HG03025 (cell line): ENCODE data around the gene TGM4.
A peak's percentile ranks its signal among the peaks of the same experiment; 100 is the strongest.
"Not testable (repeated sequence)": the region's sequence is repeated elsewhere in the genome, so short reads cannot be mapped to it uniquely, and the experiment has no call there.

Experiments used
- ATAC-seq: cut with Tn5 transposase; IDR thresholded peaks from one replicate; pipeline ENCODE4 v1.9.1; 2021; ENCODE audit warnings: mild to moderate bottlenecking, moderate library complexity; ENCODE audit not compliant: unreplicated experiment, low FRiP score

The TGM4 gene

GRCh38 chr3:44874308-44874707 lies at the start of gene TGM4:
Gene TGM4, plus strand, starts transcription at chr3:44874608. Its CDS starts 71 bp downstream, at chr3:44874679.
- no peak for ATAC-seq

DNA sequence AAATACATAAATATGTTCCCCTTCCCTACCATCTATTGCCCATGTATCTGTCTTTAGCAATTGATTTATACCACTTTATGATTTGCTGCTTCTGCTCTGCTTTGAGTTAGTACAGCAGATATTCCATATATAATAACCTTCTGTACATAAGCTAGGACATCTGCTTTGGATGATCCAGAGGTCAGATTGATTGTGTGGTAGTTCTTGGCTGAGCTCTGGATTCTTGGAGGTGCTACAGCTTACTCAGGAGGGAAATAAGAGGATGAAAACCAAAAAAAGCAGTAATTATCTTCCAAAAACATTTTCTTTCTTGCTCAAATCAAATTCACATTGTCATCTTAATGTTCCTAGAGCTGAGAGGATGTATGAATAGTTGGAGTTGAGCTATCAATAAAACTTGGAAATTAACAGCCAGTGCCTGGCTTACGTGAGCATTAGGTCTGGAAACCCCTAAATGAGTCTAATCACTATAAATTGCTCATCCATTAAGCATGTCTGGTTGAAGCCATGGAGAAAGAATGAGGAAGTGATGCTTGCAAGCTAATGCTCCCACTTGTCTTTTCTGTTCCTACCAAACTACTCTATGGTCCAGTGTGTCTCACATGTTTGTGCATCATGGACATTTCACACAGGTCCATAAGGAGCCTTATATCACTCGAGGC lies 49.0 kb upstream of the TGM4 start:
- ATAC-seq, result no peak

GRCh38 chr3:44827196-44827595 lies 47.2 kb upstream of the TGM4 start:
- no peak for ATAC-seq

DNA sequence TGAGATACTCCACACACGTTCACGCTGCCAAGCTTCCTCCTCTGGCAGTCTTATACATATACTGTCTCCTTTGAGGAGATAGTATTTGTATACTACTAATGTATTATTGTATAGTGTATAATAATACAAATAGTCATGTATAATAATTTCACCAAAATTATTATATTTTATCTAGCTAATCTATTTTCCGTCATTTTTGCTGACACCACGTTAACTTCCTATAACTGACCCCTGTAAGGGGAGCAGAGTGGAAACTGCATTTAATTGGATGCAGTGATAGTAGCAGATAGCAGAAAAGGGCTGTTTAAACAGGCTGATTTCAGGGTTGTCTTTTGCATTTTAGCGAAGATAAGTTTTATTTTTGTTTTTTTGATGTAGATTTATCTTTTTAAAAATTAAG lies 43.2 kb upstream of the TGM4 start:
- no peak for ATAC-seq

DNA sequence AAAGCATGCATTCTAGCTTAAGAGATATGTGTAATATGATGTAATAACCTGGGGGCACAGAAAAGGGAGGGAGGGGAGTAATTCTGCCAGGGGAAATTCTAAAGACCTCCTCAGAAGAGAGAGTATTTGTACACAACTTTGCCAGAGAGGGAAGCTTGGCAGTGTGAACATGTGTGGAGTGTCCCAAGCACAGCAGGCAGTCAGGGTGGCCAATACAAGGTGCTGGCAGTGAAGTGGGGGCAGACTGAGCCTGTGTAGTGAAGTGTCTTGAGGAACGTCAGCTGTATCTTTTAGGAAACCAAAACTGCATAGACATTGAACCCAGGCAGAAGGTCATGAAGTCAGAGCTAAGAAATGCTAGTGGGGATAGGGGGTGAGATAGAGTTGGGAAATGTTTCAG lies 42.4 kb upstream of the TGM4 start:
- ATAC-seq, result no peak

DNA sequence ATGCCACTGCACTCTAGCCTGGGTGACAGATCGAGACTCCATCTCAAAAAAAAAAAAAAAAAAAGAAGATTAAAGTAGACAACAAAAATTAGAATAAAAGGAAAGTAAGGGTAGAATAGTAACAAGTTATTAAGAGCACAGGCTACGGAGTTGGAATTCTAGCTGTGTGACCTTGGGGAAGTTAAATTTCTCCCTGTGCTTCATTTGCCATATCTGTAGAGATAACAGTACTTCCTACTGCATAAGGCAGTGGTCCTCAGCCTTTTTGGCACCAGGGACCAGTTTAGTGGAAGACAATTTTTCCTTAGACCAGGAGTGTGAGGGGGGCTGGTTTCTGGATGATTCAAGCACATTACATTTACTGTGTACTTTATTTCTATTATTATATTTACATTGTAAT lies 41.4 kb upstream of the TGM4 start:
- no peak for ATAC-seq

GRCh38 chr3:44833394-44833793 lies 41.0 kb upstream of the TGM4 start:
- no peak for ATAC-seq

DNA sequence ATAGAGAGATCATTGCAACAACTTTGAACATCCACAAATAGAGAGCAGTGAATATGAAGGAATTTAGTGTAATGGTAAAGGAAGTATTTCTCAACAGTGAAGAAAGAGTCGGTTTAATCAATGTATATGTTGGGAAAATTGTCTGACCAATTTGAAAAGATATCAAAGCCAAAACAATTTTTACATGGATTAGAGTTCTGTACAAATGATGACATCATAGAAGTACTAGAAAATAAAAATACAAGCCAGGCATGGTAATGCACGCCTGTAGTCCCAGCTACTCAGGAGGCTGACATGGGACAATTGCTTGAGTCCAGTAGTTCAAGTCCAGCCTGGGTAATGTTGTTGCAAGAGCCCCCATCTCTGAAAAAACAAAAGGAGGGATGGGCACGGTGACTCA lies 38.7 kb upstream of the TGM4 start:
- ATAC-seq, result no peak

DNA sequence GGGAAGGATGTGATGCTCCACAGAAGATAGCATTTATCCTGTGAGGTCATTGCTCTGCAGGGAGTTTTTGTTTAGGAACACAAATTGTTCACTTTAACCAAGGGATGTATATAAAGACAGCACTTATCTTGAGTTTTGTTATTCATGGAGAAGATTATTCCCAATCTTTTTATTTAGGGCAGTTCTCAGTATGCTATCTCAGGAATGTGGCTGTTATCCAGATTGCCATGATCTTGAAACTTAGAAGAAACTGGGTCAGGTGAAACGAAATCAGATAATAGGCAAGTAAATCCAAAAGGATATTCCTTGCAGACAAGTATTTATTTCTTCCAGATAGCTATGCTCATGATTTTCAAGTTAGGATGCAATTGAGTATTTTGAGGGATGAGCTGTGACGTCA lies 32.0 kb upstream of the TGM4 start:
- ATAC-seq, result no peak

GRCh38 chr3:44845528-44846520 lies 28.6 kb upstream of the TGM4 start:
- ATAC-seq, result no peak

DNA sequence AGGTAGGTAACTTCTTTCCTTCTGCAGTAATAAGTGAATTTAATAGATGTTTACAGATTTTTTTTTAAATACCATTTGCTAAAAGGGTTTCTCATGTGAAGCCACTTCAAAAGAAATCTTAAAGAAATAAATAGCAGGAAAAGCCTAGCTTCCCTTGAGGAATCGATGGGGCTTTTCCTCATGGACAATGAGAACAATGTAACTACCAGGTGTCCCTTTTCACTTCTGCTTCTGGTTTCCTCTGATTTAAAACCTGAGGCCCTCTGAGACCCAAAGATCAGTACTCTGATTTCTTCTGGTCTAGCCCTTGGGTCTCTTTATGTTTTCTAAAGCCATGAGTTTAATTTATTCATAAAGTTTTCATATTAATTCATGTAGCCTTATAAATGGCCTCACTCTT lies 25.8 kb upstream of the TGM4 start:
- no peak for ATAC-seq

DNA sequence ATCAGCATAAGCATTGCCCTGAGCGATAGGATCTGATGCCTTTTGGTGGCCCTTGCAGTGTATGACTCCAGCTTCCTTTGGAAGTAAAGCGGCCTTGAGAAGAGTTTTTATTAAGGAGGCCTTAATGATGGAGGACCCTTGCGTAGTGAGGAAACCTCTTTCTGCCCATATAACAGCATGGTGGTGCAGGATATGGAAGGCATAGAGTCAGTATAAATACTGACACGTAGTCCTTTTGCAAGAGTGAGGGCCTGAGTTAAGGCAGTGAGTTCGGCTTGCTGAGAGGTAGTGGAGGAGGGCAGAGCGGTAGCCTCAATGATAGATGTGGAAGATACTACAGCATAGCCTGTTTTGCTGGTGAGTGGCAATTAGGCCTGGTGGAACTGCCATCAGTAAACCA lies 17.7 kb upstream of the TGM4 start:
- ATAC-seq, result not testable (repeated sequence)

DNA sequence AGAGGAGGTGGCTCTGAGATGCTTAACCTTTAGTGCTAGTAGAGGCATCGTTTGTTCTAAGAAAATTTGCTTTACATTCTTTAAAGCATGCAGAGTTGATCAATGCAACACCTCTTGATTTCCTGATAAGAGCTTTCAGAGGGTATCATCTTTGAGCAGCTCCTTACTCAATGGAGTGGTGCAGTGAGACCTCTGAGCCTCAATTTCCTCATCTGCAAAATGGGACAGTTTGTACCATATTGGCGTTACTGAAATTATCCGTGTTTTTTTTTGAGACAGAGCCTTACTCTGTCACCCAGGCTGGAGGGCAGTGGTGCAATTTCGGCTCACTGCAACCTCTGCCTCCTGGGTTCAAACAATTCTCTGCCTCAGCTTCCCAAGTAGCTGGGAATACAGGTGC lies 14.3 kb upstream of the TGM4 start:
- ATAC-seq, result no peak

DNA sequence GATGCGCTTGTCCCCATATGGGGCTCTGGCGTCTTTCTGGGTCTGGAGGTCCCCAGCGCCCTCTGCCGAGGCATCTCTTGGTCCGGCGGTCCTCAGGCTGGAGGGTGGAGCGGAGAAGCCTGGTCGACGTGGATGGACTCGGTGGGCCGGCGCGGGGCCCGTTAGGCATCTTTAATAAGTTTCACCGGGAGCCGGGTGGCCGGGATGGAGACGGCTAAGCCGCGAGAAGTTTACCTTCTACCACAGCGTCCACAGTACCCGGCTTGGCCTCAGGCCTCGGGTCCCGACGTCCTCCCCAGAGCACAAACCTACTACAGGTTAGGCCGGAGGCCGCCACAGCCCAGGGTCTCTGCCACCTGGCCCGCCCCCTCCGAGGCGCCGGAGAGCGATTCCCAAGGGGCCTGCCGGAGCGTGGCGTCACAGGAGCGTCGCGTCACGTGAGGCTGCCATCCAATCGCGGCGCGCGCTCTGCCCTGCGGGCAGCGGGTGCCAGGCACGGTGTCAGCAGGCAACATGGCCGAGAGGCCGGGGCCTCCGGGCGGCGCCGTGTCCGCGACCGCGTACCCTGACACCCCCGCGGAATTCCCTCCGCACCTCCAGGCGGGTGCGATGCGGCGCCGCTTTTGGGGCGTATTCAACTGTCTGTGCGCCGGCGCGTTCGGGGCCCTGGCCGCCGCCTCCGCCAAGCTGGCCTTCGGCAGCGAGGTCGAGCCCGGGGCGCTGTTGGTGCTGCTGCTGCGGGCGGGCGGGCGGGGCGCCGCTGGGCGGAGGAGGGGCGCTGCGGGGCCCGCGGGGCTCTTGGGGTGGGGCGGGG lies 12.8 kb upstream of the TGM4 start, which contains the start of gene TMEM42:
Gene TMEM42, plus strand, starts transcription at position 501 of the 814 bp plus-strand sequence. Its CDS starts 13 bp downstream, at position 514.
- ATAC-seq, result peak; percentile 91

GRCh38 chr3:44862226-44862637 lies 12.2 kb upstream of the TGM4 start:
- peak; percentile 24 for ATAC-seq

- no peak for ATAC-seq
These were observed 9.0 kb upstream of the TGM4 start for GRCh38 chr3:44865272-44866035.

- no peak for ATAC-seq
These were observed 6.8 kb upstream of the TGM4 start for GRCh38 chr3:44867421-44868111.

- ATAC-seq, result no peak
These were observed 3.9 kb upstream of the TGM4 start for GRCh38 chr3:44870375-44871061.

GRCh38 chr3:44875596-44875995 lies 1.2 kb downstream of the TGM4 start:
- ATAC-seq, result no peak
